ENCODE results near the gene ZSWIM8.

GRCh38 chr10:73842349-73842748, 56.9 kb downstream of the ZSWIM8 start:
- TF ChIP-seq CTCF (IDR thresholded peaks at IDR 0.05) (no peak), EZH2phosphoT487 (IDR thresholded peaks at IDR 0.05) (no peak)
